LHCN-M2 (cell line): ENCODE measurements around the gene XRN1. TPM values are rescaled to one million over a fixed set of nuclear protein-coding genes. Genes with fewer than 3 reads are reported as not detected.
"Not testable (repeated sequence)": the region's sequence is repeated elsewhere in the genome, so short reads cannot be mapped to it uniquely, and the experiment has no call there.

Source experiments
- DNase-seq: peaks from one replicate; pipeline ENCODE4 v3.0.0-alpha.2; 2012; ENCODE audit warnings: low read depth
- polyA plus RNA-seq: library from polyadenylated mRNA; unstranded; fragments of >200 nt; gene quantifications from one replicate; pipeline ENCODE4 v1.2.1, GENCODE V29; 2012; ENCODE audit warnings: missing spikeins
- total RNA-seq: library from RNA; depleted of rRNA; stranded (reverse); fragments of >200 nt; gene quantifications from 2 replicates; pipeline ENCODE4 v1.2.3, GENCODE V29; 2014; rRNA removed

The XRN1 gene, protein sequence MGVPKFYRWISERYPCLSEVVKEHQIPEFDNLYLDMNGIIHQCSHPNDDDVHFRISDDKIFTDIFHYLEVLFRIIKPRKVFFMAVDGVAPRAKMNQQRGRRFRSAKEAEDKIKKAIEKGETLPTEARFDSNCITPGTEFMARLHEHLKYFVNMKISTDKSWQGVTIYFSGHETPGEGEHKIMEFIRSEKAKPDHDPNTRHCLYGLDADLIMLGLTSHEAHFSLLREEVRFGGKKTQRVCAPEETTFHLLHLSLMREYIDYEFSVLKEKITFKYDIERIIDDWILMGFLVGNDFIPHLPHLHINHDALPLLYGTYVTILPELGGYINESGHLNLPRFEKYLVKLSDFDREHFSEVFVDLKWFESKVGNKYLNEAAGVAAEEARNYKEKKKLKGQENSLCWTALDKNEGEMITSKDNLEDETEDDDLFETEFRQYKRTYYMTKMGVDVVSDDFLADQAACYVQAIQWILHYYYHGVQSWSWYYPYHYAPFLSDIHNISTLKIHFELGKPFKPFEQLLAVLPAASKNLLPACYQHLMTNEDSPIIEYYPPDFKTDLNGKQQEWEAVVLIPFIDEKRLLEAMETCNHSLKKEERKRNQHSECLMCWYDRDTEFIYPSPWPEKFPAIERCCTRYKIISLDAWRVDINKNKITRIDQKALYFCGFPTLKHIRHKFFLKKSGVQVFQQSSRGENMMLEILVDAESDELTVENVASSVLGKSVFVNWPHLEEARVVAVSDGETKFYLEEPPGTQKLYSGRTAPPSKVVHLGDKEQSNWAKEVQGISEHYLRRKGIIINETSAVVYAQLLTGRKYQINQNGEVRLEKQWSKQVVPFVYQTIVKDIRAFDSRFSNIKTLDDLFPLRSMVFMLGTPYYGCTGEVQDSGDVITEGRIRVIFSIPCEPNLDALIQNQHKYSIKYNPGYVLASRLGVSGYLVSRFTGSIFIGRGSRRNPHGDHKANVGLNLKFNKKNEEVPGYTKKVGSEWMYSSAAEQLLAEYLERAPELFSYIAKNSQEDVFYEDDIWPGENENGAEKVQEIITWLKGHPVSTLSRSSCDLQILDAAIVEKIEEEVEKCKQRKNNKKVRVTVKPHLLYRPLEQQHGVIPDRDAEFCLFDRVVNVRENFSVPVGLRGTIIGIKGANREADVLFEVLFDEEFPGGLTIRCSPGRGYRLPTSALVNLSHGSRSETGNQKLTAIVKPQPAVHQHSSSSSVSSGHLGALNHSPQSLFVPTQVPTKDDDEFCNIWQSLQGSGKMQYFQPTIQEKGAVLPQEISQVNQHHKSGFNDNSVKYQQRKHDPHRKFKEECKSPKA (N-terminal part only)
- total RNA-seq: 18.6 and 27.8 TPM in 2 replicates
- 3.7 TPM for polyA plus RNA-seq

DNA sequence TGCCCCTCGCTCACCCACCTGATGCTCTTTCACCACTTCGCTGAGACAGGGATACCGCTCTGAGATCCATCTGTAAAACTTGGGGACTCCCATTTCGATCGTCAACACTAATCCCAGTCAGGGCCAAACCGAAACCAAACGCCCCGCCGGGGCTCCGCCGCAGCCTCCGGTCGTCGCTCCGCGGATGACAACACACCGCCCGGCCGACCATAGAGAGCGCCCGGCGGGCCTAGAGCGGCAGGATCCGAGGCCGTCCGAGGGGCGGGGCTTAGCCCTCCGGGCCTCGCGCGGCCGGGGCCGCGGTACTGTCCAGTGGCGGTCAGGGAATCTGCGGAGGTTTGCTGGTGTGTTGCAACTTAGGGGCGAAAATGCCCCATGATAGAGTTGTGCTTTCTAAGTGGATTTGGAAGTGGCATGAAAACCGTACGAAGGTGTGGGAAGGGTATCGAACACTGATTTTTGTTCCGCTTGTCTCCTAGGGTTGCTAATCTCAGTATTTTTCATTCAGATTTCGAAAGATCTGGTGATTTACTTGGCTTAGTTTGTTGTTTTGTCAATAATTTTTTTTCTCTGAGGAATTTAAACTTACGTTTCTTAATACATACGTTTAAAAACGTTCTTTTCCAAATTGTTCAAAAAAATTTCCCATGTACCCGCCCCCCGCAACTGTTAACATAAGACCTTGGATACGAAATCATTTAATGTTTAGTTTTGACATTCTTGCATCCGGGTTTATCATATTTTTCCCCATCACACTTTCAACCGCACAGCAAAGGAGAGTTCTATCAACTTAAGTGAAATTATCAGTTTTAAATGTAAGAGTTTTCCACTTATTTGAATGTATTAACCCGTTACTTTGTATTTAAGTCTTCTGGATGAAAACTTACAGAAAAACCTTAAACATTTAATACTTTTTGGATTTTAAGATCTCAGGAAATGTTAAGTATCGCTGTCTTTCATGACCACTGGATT is at the start of gene XRN1:
Gene XRN1 (minus strand): TSS at position 186 of the 972 bp plus-strand sequence. CDS start 93 bp downstream, at position 93.
- peak; percentile 91 for DNase-seq

- DNase-seq: no peak
Observed at GRCh38 chr3:142495103-142495502, 47.3 kb upstream of the XRN1 start.

DNA sequence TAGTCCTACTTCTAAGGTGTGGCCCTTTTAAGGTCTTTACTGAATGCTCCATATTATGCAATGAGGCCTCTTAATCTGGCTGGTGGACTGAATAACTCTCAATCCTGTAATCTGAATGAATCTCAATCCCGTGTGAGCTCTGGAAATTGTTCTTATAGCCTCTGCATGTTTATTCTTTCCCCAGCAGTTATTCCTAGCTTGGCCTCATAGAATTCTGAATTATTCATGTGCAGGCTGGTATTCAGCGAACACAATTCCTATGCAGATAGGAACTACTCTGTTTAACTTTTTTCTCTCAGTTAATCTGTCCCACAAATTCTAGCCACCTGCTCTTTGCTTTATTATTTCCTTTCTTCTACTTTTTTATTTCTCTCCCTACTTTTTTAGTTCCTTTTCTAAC is 44.3 kb upstream of the XRN1 start:
- no peak for DNase-seq

DNA sequence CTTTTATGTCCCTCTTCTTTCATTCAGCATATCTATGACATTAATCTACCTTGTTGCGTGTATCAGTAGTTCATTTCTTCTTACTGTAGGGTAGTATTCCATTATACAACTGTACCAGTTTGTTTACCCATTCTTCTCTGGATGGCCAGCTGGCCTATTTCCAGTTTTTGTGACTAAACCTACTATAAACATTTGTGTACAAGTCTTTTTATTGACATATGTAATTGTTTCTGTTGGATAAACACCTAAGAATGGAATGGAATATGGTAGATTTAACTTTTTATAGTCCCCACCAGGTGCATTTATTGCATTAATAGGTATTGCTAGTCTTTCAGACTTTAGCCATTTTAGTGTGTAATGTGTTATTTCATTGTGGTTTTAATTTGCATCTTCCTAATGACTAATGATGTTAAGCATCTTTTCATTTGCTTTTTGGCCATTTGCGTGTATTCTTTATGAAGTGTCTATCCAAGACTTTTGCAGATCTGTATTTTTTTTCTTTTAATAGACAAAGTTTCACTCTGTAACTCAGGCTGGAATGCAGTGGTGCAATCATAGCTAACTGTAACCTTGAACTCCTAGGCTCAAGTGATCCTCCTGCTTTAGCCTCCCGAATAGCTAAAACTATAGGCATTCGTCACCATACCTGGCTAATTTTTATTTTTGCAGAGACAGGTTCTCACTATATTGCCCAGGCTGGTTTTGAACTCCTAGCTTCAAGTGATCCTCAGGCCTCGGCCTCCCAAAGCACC is 41.9 kb upstream of the XRN1 start:
- DNase-seq: no peak

DNA sequence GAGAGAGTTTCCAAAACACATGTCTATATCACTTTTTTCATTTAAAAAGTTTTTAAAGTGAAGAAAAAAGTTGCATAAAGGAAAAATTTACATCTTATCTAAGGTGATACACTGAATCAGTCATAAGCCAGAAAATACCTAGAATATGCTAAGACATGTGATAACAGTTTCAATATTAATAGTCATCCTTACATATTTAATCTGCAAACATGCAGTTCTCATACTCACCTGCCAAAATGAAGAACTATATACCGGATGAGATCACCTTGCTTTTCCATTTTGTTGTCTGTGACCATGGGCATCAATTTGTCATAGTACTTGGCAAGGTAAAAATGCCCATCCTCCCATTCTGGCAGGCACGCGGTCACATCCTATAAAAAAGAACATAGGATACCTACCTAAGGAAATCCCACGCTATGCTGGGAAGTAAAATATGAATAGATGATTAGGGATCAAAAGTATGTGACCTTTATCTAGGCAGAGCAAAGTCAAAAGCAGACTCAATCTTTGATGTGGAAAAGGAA is 37.1 kb upstream of the XRN1 start:
- no peak for DNase-seq

- DNase-seq: no peak
Observed at GRCh38 chr3:142481196-142481595, 33.4 kb upstream of the XRN1 start.

DNA sequence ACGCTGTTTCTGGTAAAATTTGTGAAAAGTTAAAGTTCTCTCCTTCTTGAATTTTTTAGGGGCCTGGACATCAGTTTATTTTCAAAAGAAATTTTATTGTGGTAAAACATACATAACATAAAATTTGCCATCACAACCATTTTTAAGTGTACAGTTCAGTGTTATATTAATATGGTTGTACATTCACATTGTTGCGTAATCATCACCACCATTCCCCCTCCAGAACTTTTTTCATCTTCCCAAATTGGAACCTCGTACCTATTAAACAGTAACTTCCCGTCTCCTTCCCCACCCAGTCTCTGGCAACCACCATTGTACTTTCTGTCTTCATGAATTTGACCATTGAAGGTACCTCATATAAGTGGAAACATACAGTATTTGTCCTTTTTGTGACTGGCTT is 23.0 kb upstream of the XRN1 start:
- DNase-seq: no peak

GRCh38 chr3:142468456-142468855 is 20.6 kb upstream of the XRN1 start:
- no peak for DNase-seq

DNA sequence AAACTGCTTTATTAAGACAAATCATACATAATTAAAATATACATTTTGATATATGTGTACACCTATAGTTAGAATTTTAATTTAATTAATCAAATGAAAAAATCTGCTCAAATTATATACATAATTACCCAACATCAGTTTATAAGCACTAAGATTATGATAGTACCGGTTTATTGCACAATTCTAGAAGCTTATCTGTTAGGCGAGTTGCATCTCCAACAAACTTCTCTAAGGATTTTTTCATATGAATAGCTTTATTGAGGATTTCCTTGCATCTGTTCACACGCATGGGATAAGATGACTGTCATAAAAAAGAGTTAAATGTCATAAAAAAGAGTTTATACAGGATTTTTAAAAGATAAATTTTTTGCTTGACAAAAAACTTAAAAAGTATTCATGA is 19.9 kb upstream of the XRN1 start:
- no peak for DNase-seq

- no peak for DNase-seq
Observed at GRCh38 chr3:142460689-142461088, 12.9 kb upstream of the XRN1 start.

DNA sequence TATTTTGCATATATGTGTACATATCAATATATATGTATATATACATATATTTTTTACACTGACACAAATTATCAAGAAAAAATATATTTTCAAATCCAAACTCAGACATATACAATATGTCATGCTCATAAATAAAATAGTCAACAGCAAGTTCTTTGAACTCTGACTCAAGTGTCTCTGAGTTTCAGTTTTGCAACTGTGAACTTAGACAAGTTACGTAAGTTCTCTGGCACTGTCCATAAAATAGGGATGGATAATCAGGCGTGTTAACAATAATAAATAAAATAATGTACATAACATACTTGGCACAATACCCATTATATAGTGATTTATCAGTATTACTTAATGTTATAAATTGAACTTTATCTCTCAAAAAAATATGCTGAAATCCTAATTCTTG is 12.1 kb upstream of the XRN1 start:
- DNase-seq: no peak

DNA sequence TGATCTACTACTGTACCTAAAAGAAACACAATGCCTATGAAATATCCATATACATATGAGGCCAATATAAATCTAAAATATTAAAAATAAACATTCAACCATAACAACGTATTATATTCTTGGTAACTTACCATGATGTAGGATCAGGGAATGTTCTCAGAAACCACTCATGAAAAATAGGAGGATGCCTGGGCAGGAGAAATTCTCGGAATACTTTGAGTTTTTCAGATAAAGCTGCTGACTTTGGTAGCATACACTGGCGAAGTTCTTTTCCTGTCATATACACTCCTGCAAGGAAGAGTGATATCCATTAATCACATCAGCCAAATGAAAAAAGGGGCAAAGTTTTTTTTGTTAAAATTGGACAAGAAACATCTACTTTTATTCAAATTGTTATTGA is 11.3 kb upstream of the XRN1 start:
- no peak for DNase-seq

- no peak for DNase-seq
Observed at GRCh38 chr3:142450881-142451280, 3.0 kb upstream of the XRN1 start.

- DNase-seq: no peak
Observed at GRCh38 chr3:142450189-142450588, 2.4 kb upstream of the XRN1 start.

DNA sequence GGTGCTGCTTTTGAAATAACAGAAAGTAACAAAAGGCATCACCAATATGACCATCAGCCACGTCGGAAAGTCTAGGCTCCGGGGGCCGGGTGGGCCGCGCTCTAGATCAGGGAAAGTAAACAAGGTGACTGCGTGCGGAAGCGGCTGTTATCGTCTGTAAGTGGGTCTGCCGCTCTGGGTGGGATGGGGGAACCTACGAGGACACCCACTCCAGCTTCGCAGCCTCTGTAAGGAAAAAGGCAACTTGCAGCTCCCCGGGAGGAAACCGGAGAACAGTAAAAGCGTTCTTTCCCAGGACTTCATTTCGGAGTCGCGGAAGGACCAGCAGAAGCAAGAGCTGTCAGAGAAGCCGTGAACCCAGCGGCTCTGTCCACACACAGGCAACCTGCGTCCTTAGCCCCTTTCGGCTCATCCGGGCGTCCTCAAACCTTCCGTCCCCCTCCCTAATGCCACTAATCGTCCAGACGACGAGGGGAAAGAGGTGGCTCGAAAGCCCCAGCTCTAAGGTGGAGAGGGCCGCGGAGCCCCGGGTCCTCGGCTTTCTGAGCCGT is 461 bp downstream of the XRN1 start:
- DNase-seq: peak; percentile 40

- DNase-seq: peak; percentile 69
Observed at GRCh38 chr3:142445816-142446254, 2.0 kb downstream of the XRN1 start.

GRCh38 chr3:142444343-142444742 is 3.5 kb downstream of the XRN1 start:
- no peak for DNase-seq

GRCh38 chr3:142443060-142443459 is 4.8 kb downstream of the XRN1 start:
- DNase-seq: not testable (repeated sequence)
